ENCODE results near the gene KIF12. TPM values are rescaled to one million over a fixed set of nuclear protein-coding genes. Genes with fewer than 3 reads are reported as not detected.
A peak's percentile ranks its signal among the peaks of the same experiment; 100 is the strongest.

KIF12 gene
- total and polyA plus RNA-seq, 2 donors (not counting 1 experiment from before 2014, with no cell fraction given): not detected

GRCh38 chr9:114107286-114108001 is 8.4 kb upstream of the KIF12 start:
- no peak overlapping the region for H3K4me3 ChIP-seq (ENCODE audit: control extremely low read depth in 1 of 5, extremely low read depth in 1 of 5, insufficient read depth in 1 of 5, low read depth in 2 of 5, low read length in 4 of 5)
- no peak overlapping the region for H3K9ac ChIP-seq (ENCODE audit: low read length)
- no peak overlapping the region for H3K4me2 ChIP-seq (replicated peaks; ENCODE audit: low read depth, low read length, poor library complexity, severe bottlenecking)
- intact Hi-C loops (cut with micrococcal nuclease): no loop called here
- H3K4me1 Mint-ChIP-seq: no peaks in the 10 kb centered on the region
- peaks cover 0 to 3% (median 0%) of the 10 kb centered on the region in 4 experiments for H3K27me3 ChIP-seq (replicated peaks in 1 of 4; ENCODE audit: control extremely low read depth in 1 of 4, control insufficient read depth in 3 of 4, insufficient read depth in 4 of 4, low read length in 3 of 4)
- DNase-seq: no peak
- no peak overlapping the region for H3K4me3 Mint-ChIP-seq
- TF ChIP-seq CTCF (IDR thresholded peaks at IDR 0.05) (no peak), EZH2 (IDR thresholded peaks at IDR 0.05; ENCODE audit: borderline replicate concordance, insufficient read depth, low read depth, low read length, poor library complexity, severe bottlenecking) (no peak)
- CTCF ChIA-PET: interaction anchor here (0.8 to 2.7 kb wide), 12 partner anchors 8 to 400 kb away, joined by 3 to 16 read pairs (median 4); partner anchors contain the start of gene KIF12
- no peak overlapping the region for H3K27ac Mint-ChIP-seq
- 53% methylated on average over 7 of the region's 13 CpGs for WGBS (ENCODE audit: insufficient coverage)
- no peaks in the 10 kb centered on the region for H3K9me3 Mint-ChIP-seq (ENCODE audit: insufficient read depth)
- no peaks in the 10 kb centered on the region for H3K9me3 ChIP-seq (ENCODE audit: control extremely low read depth in 1 of 3, control insufficient read depth in 2 of 3, insufficient read depth in 1 of 3, low read length in 2 of 3)
- no peaks in the 10 kb centered on the region for H3K4me1 ChIP-seq (ENCODE audit: control insufficient read depth in 2 of 2, insufficient read depth in 2 of 2, low read length in 2 of 2)
- POLR2A ChIA-PET: no interaction called here
- no peaks in the 10 kb centered on the region for H3K79me2 ChIP-seq (ENCODE audit: control insufficient read depth, insufficient read depth, low read length)
- no peaks in the 10 kb centered on the region for H3K36me3 ChIP-seq (replicated peaks in 1 of 2; ENCODE audit: control extremely low read depth in 1 of 2, control insufficient read depth in 1 of 2, extremely low read depth in 1 of 2, insufficient read depth in 2 of 2, low read length in 1 of 2)
- no peak overlapping the region for H3K27ac ChIP-seq (ENCODE audit: low read length in 2 of 2)
- peak overlapping the region; percentile 27 for H2AFZ ChIP-seq (ENCODE audit: insufficient read depth, low read depth, low read length, poor library complexity, severe bottlenecking)
- ATAC-seq (ENCODE audit: low read depth): no peak
- H3K27me3 Mint-ChIP-seq: peaks cover 22% of the 10 kb centered on the region
- no peaks in the 10 kb centered on the region for H4K20me1 ChIP-seq (ENCODE audit: control insufficient read depth, insufficient read depth, low read length, poor library complexity, severe bottlenecking)

GRCh38 chr9:114105236-114105635 is 6.1 kb upstream of the KIF12 start:
- peaks cover 20% of the 10 kb centered on the region for H3K27me3 Mint-ChIP-seq
- Histone ChIP-seq H2AFZ (ENCODE audit: insufficient read depth, low read depth, low read length, poor library complexity, severe bottlenecking) (no peak overlapping the region), H3K27me3 (replicated peaks in 1 of 4; ENCODE audit: control extremely low read depth in 1 of 4, control insufficient read depth in 3 of 4, insufficient read depth in 4 of 4, low read length in 3 of 4) (peaks cover 0 to 3% (median 0%) of the 10 kb centered on the region in 4 experiments), H3K9ac (ENCODE audit: low read length) (no peak overlapping the region), H3K36me3 (replicated peaks in 1 of 2; ENCODE audit: control extremely low read depth in 1 of 2, control insufficient read depth in 1 of 2, extremely low read depth in 1 of 2, insufficient read depth in 2 of 2, low read length in 1 of 2) (no peaks in the 10 kb centered on the region), H3K4me3 (ENCODE audit: control extremely low read depth in 1 of 5, extremely low read depth in 1 of 5, insufficient read depth in 1 of 5, low read depth in 2 of 5, low read length in 4 of 5) (no peak overlapping the region), H3K4me2 (replicated peaks; ENCODE audit: low read depth, low read length, poor library complexity, severe bottlenecking) (no peak overlapping the region), H4K20me1 (ENCODE audit: control insufficient read depth, insufficient read depth, low read length, poor library complexity, severe bottlenecking) (no peaks in the 10 kb centered on the region), H3K9me3 (ENCODE audit: control extremely low read depth in 1 of 3, control insufficient read depth in 2 of 3, insufficient read depth in 1 of 3, low read length in 2 of 3) (peaks cover 0 to 6% (median 0%) of the 10 kb centered on the region in 3 donors), H3K79me2 (ENCODE audit: control insufficient read depth, insufficient read depth, low read length) (no peaks in the 10 kb centered on the region), H3K27ac (ENCODE audit: low read length in 2 of 2) (no peak overlapping the region), H3K4me1 (ENCODE audit: control insufficient read depth in 2 of 2, insufficient read depth in 2 of 2, low read length in 2 of 2) (no peaks in the 10 kb centered on the region)
- H3K9me3 Mint-ChIP-seq (ENCODE audit: insufficient read depth): peaks cover 2% of the 10 kb centered on the region
- no peak overlapping the region for H3K27ac Mint-ChIP-seq
- CTCF ChIA-PET: interaction anchor here (1.7 kb wide), 1 partner anchor 186 kb away, joined by 4 read pairs; no protein-coding TSS in a partner anchor
- no peak for DNase-seq
- no peaks in the 10 kb centered on the region for H3K4me1 Mint-ChIP-seq
- ATAC-seq (ENCODE audit: low read depth): no peak
- intact Hi-C loops (cut with micrococcal nuclease): no loop called here
- H3K4me3 Mint-ChIP-seq: no peak overlapping the region
- no CpG with 5 or more reads among the region's 5 CpGs for WGBS (ENCODE audit: insufficient coverage)
- POLR2A ChIA-PET: no interaction called here
- TF ChIP-seq EZH2 (IDR thresholded peaks at IDR 0.05; ENCODE audit: borderline replicate concordance, insufficient read depth, low read depth, low read length, poor library complexity, severe bottlenecking) (no peak), CTCF (IDR thresholded peaks at IDR 0.05) (no peak)
